Osteocyte (in vitro differentiated cells): ENCODE measurements around the gene XAB2. TPM values are rescaled to one million over a fixed set of nuclear protein-coding genes. Genes with fewer than 3 reads are reported as not detected.

ENCODE experiments used
- DNase-seq: peaks from one replicate; pipeline ENCODE4 v3.0.0; 2021; ENCODE audit warnings: mixed read lengths; ENCODE audit not compliant: unreplicated experiment; ENCODE audit errors: extremely low spot score
- H3K27ac Mint-ChIP-seq: one replicate; pipeline ENCODE4 v1.8.0; 2021; ENCODE audit warnings: mild to moderate bottlenecking, mixed read lengths; ENCODE audit not compliant: unreplicated experiment
- H3K27me3 Mint-ChIP-seq: one replicate; pipeline ENCODE4 v1.8.0; 2021; ENCODE audit warnings: mixed read lengths; ENCODE audit not compliant: unreplicated experiment
- H3K36me3 Mint-ChIP-seq: one replicate; pipeline ENCODE4 v1.8.0; 2021; ENCODE audit warnings: mixed read lengths; ENCODE audit not compliant: unreplicated experiment
- H3K4me1 Mint-ChIP-seq: one replicate; pipeline ENCODE4 v1.8.0; 2021; ENCODE audit warnings: mixed read lengths; ENCODE audit not compliant: unreplicated experiment
- H3K4me3 Mint-ChIP-seq: one replicate; pipeline ENCODE4 v1.8.0; 2021; ENCODE audit warnings: mild to moderate bottlenecking, moderate library complexity, mixed read lengths; ENCODE audit not compliant: unreplicated experiment
- H3K9me3 Mint-ChIP-seq: one replicate; pipeline ENCODE4 v1.8.0; 2021; ENCODE audit warnings: mixed read lengths; ENCODE audit not compliant: unreplicated experiment
- total RNA-seq: library from RNA; stranded (reverse); gene quantifications from 2 replicates; pipeline ENCODE4 v1.2.1, GENCODE V29; 2021
- TF ChIP-seq, protein P1 (sequence below): fragments of 200-600 bp; sonication (generic); IDR thresholded peaks from 2 replicates; pipeline ENCODE4 v1.5.0; 2021; ENCODE audit warnings: antibody characterized with exemption, mild to moderate bottlenecking, moderate library complexity

XAB2 gene
- total RNA-seq, 1 donor from 2014 or later = 41.7 TPM

DNA sequence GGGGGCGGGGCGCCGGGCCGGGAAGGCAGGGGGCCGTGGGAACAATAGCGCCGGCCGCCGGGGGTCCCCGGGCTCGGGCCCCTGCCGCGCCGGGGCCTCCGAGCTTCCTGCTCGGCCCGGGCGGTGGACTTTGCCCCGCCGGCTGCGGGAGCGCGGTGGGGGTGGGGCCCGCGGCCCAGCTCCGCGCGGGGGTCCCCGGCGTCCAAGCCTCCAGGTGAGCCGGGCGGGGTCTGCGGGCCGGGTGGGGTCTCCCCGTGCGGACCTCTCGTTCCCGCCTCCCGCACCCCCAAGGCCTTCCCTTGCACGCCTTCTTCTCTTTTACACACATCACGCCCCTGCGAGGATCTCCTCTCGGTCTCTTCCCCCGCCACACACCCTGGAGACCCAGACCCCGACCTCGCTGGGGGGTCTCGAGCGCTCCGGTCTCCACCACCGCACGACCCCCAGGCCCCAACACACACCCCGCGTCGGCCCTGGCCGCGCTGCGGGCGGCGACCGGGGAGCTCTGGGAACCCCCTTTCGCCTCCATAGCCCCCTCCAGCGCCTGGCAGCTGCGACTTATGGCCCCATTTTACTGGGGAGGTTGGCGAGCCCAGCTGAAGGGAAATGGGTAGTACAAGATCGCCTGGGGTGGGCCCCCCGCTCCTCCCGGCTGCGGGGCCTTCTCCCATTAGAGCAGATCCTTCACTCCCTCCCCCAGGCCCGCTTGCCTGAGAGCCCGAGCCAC, 33.0 kb downstream of the XAB2 start:
- TF ChIP-seq, protein P1, sequence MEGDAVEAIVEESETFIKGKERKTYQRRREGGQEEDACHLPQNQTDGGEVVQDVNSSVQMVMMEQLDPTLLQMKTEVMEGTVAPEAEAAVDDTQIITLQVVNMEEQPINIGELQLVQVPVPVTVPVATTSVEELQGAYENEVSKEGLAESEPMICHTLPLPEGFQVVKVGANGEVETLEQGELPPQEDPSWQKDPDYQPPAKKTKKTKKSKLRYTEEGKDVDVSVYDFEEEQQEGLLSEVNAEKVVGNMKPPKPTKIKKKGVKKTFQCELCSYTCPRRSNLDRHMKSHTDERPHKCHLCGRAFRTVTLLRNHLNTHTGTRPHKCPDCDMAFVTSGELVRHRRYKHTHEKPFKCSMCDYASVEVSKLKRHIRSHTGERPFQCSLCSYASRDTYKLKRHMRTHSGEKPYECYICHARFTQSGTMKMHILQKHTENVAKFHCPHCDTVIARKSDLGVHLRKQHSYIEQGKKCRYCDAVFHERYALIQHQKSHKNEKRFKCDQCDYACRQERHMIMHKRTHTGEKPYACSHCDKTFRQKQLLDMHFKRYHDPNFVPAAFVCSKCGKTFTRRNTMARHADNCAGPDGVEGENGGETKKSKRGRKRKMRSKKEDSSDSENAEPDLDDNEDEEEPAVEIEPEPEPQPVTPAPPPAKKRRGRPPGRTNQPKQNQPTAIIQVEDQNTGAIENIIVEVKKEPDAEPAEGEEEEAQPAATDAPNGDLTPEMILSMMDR = no peak
- peaks cover 41% of the 10 kb centered on the region for H3K27me3 Mint-ChIP-seq
- no peak for DNase-seq
- no peaks in the 10 kb centered on the region for H3K36me3 Mint-ChIP-seq
- peak overlapping the region; percentile 47 for H3K4me3 Mint-ChIP-seq
- no peaks in the 10 kb centered on the region for H3K9me3 Mint-ChIP-seq
- no peak overlapping the region for H3K27ac Mint-ChIP-seq
- H3K4me1 Mint-ChIP-seq = peaks cover 3% of the 10 kb centered on the region

DNA sequence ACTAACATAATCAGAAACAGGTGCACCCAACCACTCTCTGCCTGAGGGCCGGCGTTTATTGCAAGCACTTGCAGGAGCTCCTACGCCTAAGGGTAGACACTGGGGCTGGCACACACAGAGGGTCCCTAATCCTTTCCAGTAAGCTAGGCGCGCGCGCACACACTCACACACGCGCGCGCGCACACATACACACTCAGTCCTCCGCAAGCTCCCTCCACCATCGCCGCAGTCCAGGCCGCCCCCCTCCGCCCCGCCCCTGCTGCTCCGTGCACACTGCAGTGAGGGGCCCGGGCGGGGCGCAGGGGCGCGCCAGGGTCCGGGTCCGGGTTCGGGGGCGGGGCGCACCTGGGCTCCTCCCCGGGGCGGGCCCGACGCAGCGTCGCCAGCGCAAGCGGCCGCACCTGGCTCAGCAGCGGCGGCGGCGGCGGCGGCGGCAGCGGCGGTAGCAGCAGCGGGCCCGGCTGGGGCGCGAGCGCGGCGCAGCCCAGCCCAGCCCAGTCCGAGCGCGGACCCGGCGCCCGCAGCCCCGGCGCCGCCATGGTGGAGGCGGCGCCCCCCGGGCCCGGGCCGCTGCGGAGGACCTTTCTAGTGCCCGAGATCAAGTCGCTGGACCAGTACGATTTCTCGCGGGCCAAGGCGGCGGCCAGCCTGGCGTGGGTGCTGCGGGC, 33.7 kb downstream of the XAB2 start, which contains the start of gene CAMSAP3:
TSS of gene CAMSAP3 (plus strand) at position 398 of the 668 bp plus-strand sequence. CDS start at position 538, 140 bp downstream.
- no peak for DNase-seq
- Mint-ChIP-seq H3K4me3 (peak within 1 kb of the TSS; percentile 64), H3K36me3 (no peaks in the 10 kb centered on the region), H3K4me1 (peaks cover 3% of the 10 kb centered on the region), H3K9me3 (no peaks in the 10 kb centered on the region), H3K27ac (no peak within 1 kb of the TSS), H3K27me3 (peaks cover 41% of the 10 kb centered on the region)
- TF ChIP-seq, protein P1 = no peak

DNA sequence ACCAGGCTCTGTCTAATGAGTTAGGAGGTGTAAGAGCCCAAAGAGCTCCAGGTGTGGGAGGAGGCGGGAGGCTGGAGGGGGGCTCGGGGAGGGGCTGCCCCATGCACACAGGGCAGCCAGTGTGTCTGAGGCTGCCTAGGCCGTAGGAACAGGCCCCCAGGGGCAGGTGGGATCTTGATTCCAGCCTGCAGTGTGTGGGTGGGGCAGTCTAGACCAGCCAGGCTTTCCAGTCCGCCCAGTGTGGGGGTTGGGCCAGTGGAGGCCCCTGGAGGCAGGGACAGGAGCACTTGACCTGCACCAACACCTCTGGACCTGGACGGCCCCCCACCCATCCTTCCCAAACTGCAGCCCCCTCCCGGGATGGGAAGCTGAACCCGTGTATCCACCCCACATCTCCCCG, 39.1 kb downstream of the XAB2 start:
- H3K27me3 Mint-ChIP-seq = peaks cover 19% of the 10 kb centered on the region
- H3K36me3 Mint-ChIP-seq = no peaks in the 10 kb centered on the region
- H3K9me3 Mint-ChIP-seq = no peaks in the 10 kb centered on the region
- H3K4me3 Mint-ChIP-seq = no peak overlapping the region
- H3K27ac Mint-ChIP-seq = no peak overlapping the region
- H3K4me1 Mint-ChIP-seq = peaks cover 2% of the 10 kb centered on the region
- TF ChIP-seq, protein P1 = no peak
- DNase-seq = no peak

DNA sequence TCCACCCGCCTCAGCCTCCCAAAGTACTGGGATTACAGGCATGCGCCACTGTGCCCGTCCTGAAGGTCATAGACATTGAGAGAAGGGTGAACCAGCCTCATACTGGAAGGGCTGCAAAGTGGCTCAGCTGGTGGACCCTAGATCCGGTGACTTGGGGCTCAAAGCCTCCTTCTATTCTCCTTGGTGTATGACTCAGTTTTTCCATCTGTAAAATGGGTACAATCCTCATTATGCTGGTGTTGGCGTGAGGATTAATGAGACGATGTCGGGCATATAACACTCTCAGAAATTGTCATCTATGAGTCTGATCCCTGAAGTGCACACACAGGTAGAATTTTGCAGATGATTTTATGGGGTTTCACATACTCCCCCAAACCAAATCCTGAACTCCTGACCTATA, 39.5 kb downstream of the XAB2 start:
- H3K27me3 Mint-ChIP-seq = peaks cover 19% of the 10 kb centered on the region
- TF ChIP-seq, protein P1 = no peak
- no peak overlapping the region for H3K27ac Mint-ChIP-seq
- no peaks in the 10 kb centered on the region for H3K4me1 Mint-ChIP-seq
- H3K36me3 Mint-ChIP-seq = no peaks in the 10 kb centered on the region
- no peaks in the 10 kb centered on the region for H3K9me3 Mint-ChIP-seq
- no peak overlapping the region for H3K4me3 Mint-ChIP-seq
- no peak for DNase-seq

DNA sequence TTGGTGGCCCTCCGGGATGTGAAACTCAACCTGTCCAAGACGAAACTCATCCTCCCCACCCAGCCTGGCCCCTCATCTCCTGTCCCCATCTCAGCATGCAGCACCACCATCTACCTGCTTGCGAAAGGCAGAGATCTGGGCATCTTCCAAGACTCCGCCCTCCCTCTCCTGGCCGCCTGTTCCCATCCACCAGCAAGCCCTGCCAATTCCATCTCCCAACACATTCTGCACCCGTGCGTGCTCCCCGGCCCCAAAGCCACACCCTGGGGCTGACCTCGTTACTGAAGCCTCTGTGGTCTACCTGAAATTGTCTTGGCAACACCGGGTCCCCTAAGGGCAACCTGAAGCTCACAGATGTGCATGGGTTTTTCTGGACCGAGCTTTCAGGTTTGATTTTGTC, 46.9 kb downstream of the XAB2 start:
- TF ChIP-seq, protein P1 = no peak
- no peak overlapping the region for H3K27ac Mint-ChIP-seq
- peaks cover 21% of the 10 kb centered on the region for H3K27me3 Mint-ChIP-seq
- no peaks in the 10 kb centered on the region for H3K4me1 Mint-ChIP-seq
- H3K9me3 Mint-ChIP-seq = no peaks in the 10 kb centered on the region
- no peaks in the 10 kb centered on the region for H3K36me3 Mint-ChIP-seq
- DNase-seq = no peak
- H3K4me3 Mint-ChIP-seq = no peak overlapping the region
